GM19025 (cell line): ENCODE results near the gene CDKN2A.
"Not testable (repeated sequence)": the region's sequence is repeated elsewhere in the genome, so short reads cannot be mapped to it uniquely, and the experiment has no call there.

Source experiments
- ATAC-seq: cut with Tn5 transposase; IDR thresholded peaks from one replicate; pipeline ENCODE4 v1.9.1; 2021; ENCODE audit warnings: mild to moderate bottlenecking, low read depth, moderate library complexity; ENCODE audit not compliant: unreplicated experiment

CDKN2A gene

GRCh38 chr9:21959268-21959667 lies 34.9 kb downstream of the CDKN2A start:
- ATAC-seq = not testable (repeated sequence)

- ATAC-seq = no peak
These were observed 35.4 kb downstream of the CDKN2A start for GRCh38 chr9:21958833-21959232.

- no peak for ATAC-seq
These were observed 48.6 kb downstream of the CDKN2A start for GRCh38 chr9:21945606-21946005.

GRCh38 chr9:21943464-21943863 lies 50.7 kb downstream of the CDKN2A start:
- ATAC-seq = no peak

GRCh38 chr9:21941337-21941995 lies 52.7 kb downstream of the CDKN2A start:
- no peak for ATAC-seq

- no peak for ATAC-seq
These were observed 58.0 kb downstream of the CDKN2A start for GRCh38 chr9:21936161-21936560.

GRCh38 chr9:21935631-21936030 lies 58.6 kb downstream of the CDKN2A start:
- no peak for ATAC-seq

GRCh38 chr9:21933865-21934264 lies 60.3 kb downstream of the CDKN2A start:
- no peak for ATAC-seq

- ATAC-seq = no peak
These were observed 60.9 kb downstream of the CDKN2A start for GRCh38 chr9:21933281-21933680.

GRCh38 chr9:21931428-21931827 lies 62.8 kb downstream of the CDKN2A start:
- ATAC-seq = no peak

- no peak for ATAC-seq
These were observed 66.4 kb downstream of the CDKN2A start for GRCh38 chr9:21927752-21928151.

GRCh38 chr9:21923694-21924093 lies 70.5 kb downstream of the CDKN2A start:
- ATAC-seq = no peak

- peak; percentile 56 for ATAC-seq
These were observed 74.5 kb downstream of the CDKN2A start for GRCh38 chr9:21919377-21920362.
